PC-9 (cell line): ENCODE data around the gene TTLL9. TPM values are rescaled to one million over a fixed set of nuclear protein-coding genes. Genes with fewer than 3 reads are reported as not detected.

ENCODE experiments used
- BruUV-seq: library from RNA; stranded (reverse); fragments of 400-500 nt; replicated peaks from 2 replicates; lab custom pipeline; 2021; lab: Mats Ljungman, UMichigan
- CTCF ChIA-PET: fragments of 300-600 bp; sonication (Branson Sonifier 250); formaldehyde crosslinking; loops from one replicate; lab custom pipeline; 2022; ENCODE audit warnings: antibody characterized with exemption; lab: Charles Lee
- POLR2A ChIA-PET: fragments of 300-600 bp; sonication (Branson Sonifier 250); formaldehyde crosslinking; loops from one replicate; lab custom pipeline; 2022; ENCODE audit warnings: antibody characterized with exemption; ENCODE audit not compliant: unreplicated experiment; lab: Charles Lee
- DNase-seq, 2 experiments: peaks; one replicate each; pipeline versions ENCODE4 v3.0.0 to v3.0.0-alpha.2; 2015 to 2022; ENCODE audit warnings: mixed read lengths in 1 of 2
- H2AFZ ChIP-seq: fragments of 200-600 bp; sonication (generic); 2 replicates; pipeline ENCODE4 v1.8.1; 2017; ENCODE audit warnings: antibody characterized with exemption
- H3F3A ChIP-seq: fragments of 200-600 bp; sonication (generic); 2 replicates; pipeline ENCODE4 v1.8.1; 2017; ENCODE audit warnings: antibody characterized with exemption, mild to moderate bottlenecking, low read depth; ENCODE audit not compliant: insufficient read depth
- H3K27ac ChIP-seq: fragments of 200-600 bp; sonication (generic); 2 replicates; pipeline ENCODE4 v1.6.1; 2016; ENCODE audit warnings: mixed run types
- H3K27me3 ChIP-seq: fragments of 200-600 bp; sonication (generic); 2 replicates; pipeline ENCODE4 v1.6.1; 2016; ENCODE audit warnings: low read depth, mixed run types; ENCODE audit not compliant: insufficient read depth
- H3K36me3 ChIP-seq: fragments of 200-600 bp; sonication (generic); 2 replicates; pipeline ENCODE4 v1.6.1; 2016; ENCODE audit warnings: low read depth, mixed run types
- H3K4me1 ChIP-seq: fragments of 200-600 bp; sonication (generic); replicated peaks from 2 replicates; pipeline ENCODE4 v1.6.1; 2016; ENCODE audit warnings: mixed run types; ENCODE audit not compliant: insufficient read depth
- H3K4me2 ChIP-seq: fragments of 200-600 bp; sonication (generic); 2 replicates; pipeline ENCODE4 v1.6.1; 2017; ENCODE audit warnings: mixed run types
- H3K4me3 ChIP-seq: fragments of 200-600 bp; sonication (generic); 2 replicates; pipeline ENCODE4 v1.6.1; 2016; ENCODE audit warnings: mixed run types
- H3K79me2 ChIP-seq: fragments of 200-600 bp; sonication (generic); 2 replicates; pipeline ENCODE4 v1.6.1; 2017; ENCODE audit warnings: low read depth, mixed run types
- H3K9me2 ChIP-seq: fragments of 200-600 bp; sonication (generic); 2 replicates; pipeline ENCODE4 v1.8.1; 2017; ENCODE audit warnings: mild to moderate bottlenecking; ENCODE audit not compliant: insufficient read depth
- H3K9me3 ChIP-seq: fragments of 200-600 bp; sonication (generic); 2 replicates; pipeline ENCODE4 v1.8.1; 2016; ENCODE audit warnings: low read depth; ENCODE audit not compliant: insufficient read depth
- H4K20me1 ChIP-seq: fragments of 200-600 bp; sonication (generic); 2 replicates; pipeline ENCODE4 v1.8.1; 2017; ENCODE audit not compliant: insufficient read depth
- CTCF ChIP-seq: fragments of 200-600 bp; sonication (generic); conservative IDR thresholded peaks from 2 replicates; pipeline ENCODE4 v1.6.1; 2017; ENCODE audit warnings: mixed run types, antibody characterized with exemption, mild to moderate bottlenecking, moderate library complexity
- EZH2 ChIP-seq: fragments of 200-600 bp; sonication (generic); IDR thresholded peaks from 2 replicates; pipeline ENCODE4 v1.8.0; 2017; ENCODE audit warnings: antibody characterized with exemption, low read depth
- intact Hi-C: fragments of 100-400 bp; cut with micrococcal nuclease; formaldehyde crosslinking; loops from one replicate; pipeline ENCODE4 v1.10.0; 2022; ENCODE audit not compliant: unreplicated experiment
- total RNA-seq: library from RNA; stranded (reverse); gene quantifications from 2 replicates; pipeline ENCODE4 v1.2.3, GENCODE V29; 2021

Gene TTLL9
- total RNA-seq, 1 experiment from 2014 or later: 1.8 TPM

GRCh38 chr20:31909253-31910070, 39.0 kb downstream of the TTLL9 start:
- intact Hi-C loops: no loop called here
- Histone ChIP-seq H3K27ac (no peak overlapping the region), H3K9me3 (no peaks in the 10 kb centered on the region), H3K27me3 (peaks cover 4% of the 10 kb centered on the region; the same call in 1 of the 2 replicates), H4K20me1 (no peaks in the 10 kb centered on the region), H3K4me3 (no peak overlapping the region), H3K36me3 (no peaks in the 10 kb centered on the region), H3K79me2 (no peaks in the 10 kb centered on the region), H3F3A (no peaks in the 10 kb centered on the region), H3K4me2 (no peak overlapping the region), H2AFZ (no peak overlapping the region), H3K9me2 (no peaks in the 10 kb centered on the region), H3K4me1 (no peaks in the 10 kb centered on the region)
- CTCF ChIA-PET: no interaction called here
- POLR2A ChIA-PET: no interaction called here
- BruUV-seq: no TSS peak
- TF ChIP-seq CTCF (no peak), EZH2 (no peak)
- DNase-seq: no peak

- peaks cover 4% of the 10 kb centered on the region; the same call in 1 of the 2 replicates for H3K27me3 ChIP-seq
- H4K20me1 ChIP-seq: no peaks in the 10 kb centered on the region
- H3K79me2 ChIP-seq: no peaks in the 10 kb centered on the region
- no peak overlapping the region for H3K27ac ChIP-seq
- ChIA-PET POLR2A (no interaction called here), CTCF (no interaction called here)
- H3F3A ChIP-seq: no peaks in the 10 kb centered on the region
- H3K4me3 ChIP-seq: no peak overlapping the region
- DNase-seq: no peak
- BruUV-seq: no TSS peak
- H2AFZ ChIP-seq: no peak overlapping the region
- no peaks in the 10 kb centered on the region for H3K36me3 ChIP-seq
- no peaks in the 10 kb centered on the region for H3K9me3 ChIP-seq
- no peaks in the 10 kb centered on the region for H3K9me2 ChIP-seq
- TF ChIP-seq EZH2 (no peak), CTCF (no peak)
- H3K4me1 ChIP-seq: no peaks in the 10 kb centered on the region
- H3K4me2 ChIP-seq: no peak overlapping the region
- intact Hi-C loops: no loop called here
Observed at GRCh38 chr20:31910071-31910803, 39.8 kb downstream of the TTLL9 start.

GRCh38 chr20:31913431-31914157, 43.2 kb downstream of the TTLL9 start:
- CTCF ChIA-PET: interaction anchor here (0.6 kb wide), 1 partner anchor 88 kb away, joined by 3 read pairs; no protein-coding TSS in a partner anchor
- Histone ChIP-seq H3F3A (no peaks in the 10 kb centered on the region), H3K4me3 (no peak overlapping the region), H3K4me2 (no peak overlapping the region), H3K27me3 (peaks cover 14% of the 10 kb centered on the region), H4K20me1 (no peaks in the 10 kb centered on the region), H3K79me2 (no peaks in the 10 kb centered on the region), H2AFZ (no peak overlapping the region), H3K27ac (no peak overlapping the region), H3K9me3 (no peaks in the 10 kb centered on the region), H3K36me3 (no peaks in the 10 kb centered on the region), H3K9me2 (no peaks in the 10 kb centered on the region), H3K4me1 (no peaks in the 10 kb centered on the region)
- TF ChIP-seq CTCF (no peak), EZH2 (no peak)
- no peak for DNase-seq
- intact Hi-C loops: no loop called here
- no TSS peak for BruUV-seq
- POLR2A ChIA-PET: interaction anchor here (0.5 kb wide), 1 partner anchor 1088 kb away, joined by 3 read pairs; no protein-coding TSS in a partner anchor
